HepG2 (cell line): Measurements from ENCODE around the gene WDHD1. TPM values are rescaled to one million over a fixed set of nuclear protein-coding genes. Genes with fewer than 3 reads are reported as not detected.

Experiments
- ELF4 ChIP-seq: sonication (generic); formaldehyde crosslinking; IDR thresholded peaks from 2 replicates; pipeline ENCODE4 v1.5.0; 2020; ENCODE audit warnings: missing genetic modification reagents, mild to moderate bottlenecking, moderate library complexity, borderline replicate concordance
- ELK4 ChIP-seq: sonication (generic); formaldehyde crosslinking; IDR thresholded peaks from 2 replicates; pipeline ENCODE4 v1.9.0; 2021; ENCODE audit warnings: missing genetic modification reagents, borderline replicate concordance
- HDAC2 ChIP-seq: sonication (generic); formaldehyde crosslinking; IDR thresholded peaks from 2 replicates; pipeline ENCODE4 v1.4.0; 2020; ENCODE audit warnings: missing genetic modification reagents
- KLF16 ChIP-seq, 2 experiments: sonication (generic) in 1 of 2; formaldehyde crosslinking in 1 of 2; IDR thresholded peaks; 2 replicates each; pipeline versions ENCODE4 v1.6.1 to v1.8.0; 2016 to 2023; ENCODE audit warnings: missing genetic modification reagents in 2 of 2, missing compliant biosample characterization in 1 of 2
- MXD1 ChIP-seq: sonication (generic); formaldehyde crosslinking; IDR thresholded peaks from 2 replicates; pipeline ENCODE4 v1.4.0; 2020; ENCODE audit warnings: mild to moderate bottlenecking, missing genetic modification reagents
- NFATC3 ChIP-seq: sonication (generic); formaldehyde crosslinking; IDR thresholded peaks from 2 replicates; pipeline ENCODE4 v1.5.1; 2020; ENCODE audit warnings: mild to moderate bottlenecking, missing genetic modification reagents
- NFKB2 ChIP-seq: sonication (generic); formaldehyde crosslinking; IDR thresholded peaks from 2 replicates; pipeline ENCODE4 v1.4.0; 2020; ENCODE audit warnings: missing genetic modification reagents, borderline replicate concordance
- NFKBIZ ChIP-seq: IDR thresholded peaks from 2 replicates; pipeline ENCODE4 v1.6.1; 2018; ENCODE audit warnings: missing genetic modification reagents, missing compliant biosample characterization
- RCOR2 ChIP-seq: IDR thresholded peaks from 2 replicates; pipeline ENCODE4 v1.6.1; 2016; ENCODE audit warnings: missing biosample characterization, missing genetic modification reagents
- RXRB ChIP-seq: IDR thresholded peaks from 2 replicates; pipeline ENCODE4 v1.6.1; 2016; ENCODE audit warnings: borderline replicate concordance, missing genetic modification reagents, missing compliant biosample characterization
- SKI ChIP-seq: fragments of 450-650 bp; IDR thresholded peaks from one replicate; pipeline ENCODE4 v1.6.1; 2018; ENCODE audit warnings: mild to moderate bottlenecking; ENCODE audit not compliant: partially characterized antibody
- TCF7L2 ChIP-seq: IDR thresholded peaks from 2 replicates; pipeline ENCODE4 v1.6.1; 2011; ENCODE audit warnings: mild to moderate bottlenecking, low read depth, low read length, moderate library complexity
- THRA ChIP-seq: sonication (generic); formaldehyde crosslinking; IDR thresholded peaks from 2 replicates; pipeline ENCODE4 v1.4.0; 2020; ENCODE audit warnings: missing genetic modification reagents, borderline replicate concordance
- ZBTB7B ChIP-seq: sonication (generic); formaldehyde crosslinking; IDR thresholded peaks from 2 replicates; pipeline ENCODE4 v1.4.0; 2020; ENCODE audit warnings: missing genetic modification reagents
- ZHX1 ChIP-seq: sonication (generic); formaldehyde crosslinking; IDR thresholded peaks from 2 replicates; pipeline ENCODE4 v1.8.1; 2022; ENCODE audit warnings: low read depth, mild to moderate bottlenecking, missing genetic modification reagents
- ZNF12 ChIP-seq: sonication (generic); formaldehyde crosslinking; IDR thresholded peaks from 2 replicates; pipeline ENCODE4 v1.5.0; 2020; ENCODE audit warnings: missing genetic modification reagents
- ZNF121 ChIP-seq: sonication (generic); formaldehyde crosslinking; IDR thresholded peaks from 2 replicates; pipeline ENCODE4 v1.5.0; 2020; ENCODE audit warnings: mild to moderate bottlenecking, missing genetic modification reagents
- ZNF329 ChIP-seq: sonication (generic); formaldehyde crosslinking; IDR thresholded peaks from 2 replicates; pipeline ENCODE4 v1.9.0; 2021; ENCODE audit warnings: low read depth, mild to moderate bottlenecking, missing genetic modification reagents
- ZNF33B ChIP-seq: sonication (generic); formaldehyde crosslinking; IDR thresholded peaks from 2 replicates; pipeline ENCODE4 v1.5.1; 2020; ENCODE audit warnings: mild to moderate bottlenecking, missing genetic modification reagents
- ZNF510 ChIP-seq: sonication (generic); formaldehyde crosslinking; IDR thresholded peaks from 2 replicates; pipeline ENCODE4 v1.4.0; 2020; ENCODE audit warnings: low read depth, mild to moderate bottlenecking, missing genetic modification reagents
- ZNF562 ChIP-seq: sonication (generic); formaldehyde crosslinking; IDR thresholded peaks from 2 replicates; pipeline ENCODE4 v1.8.0; 2022; ENCODE audit warnings: missing genetic modification reagents, borderline replicate concordance
- polyA plus RNA-seq, 8 experiments: library from polyadenylated mRNA; depleted of rRNA in 3 of 8; stranded (reverse) in 7 of 8; unstranded in 1 of 8; fragments of >200 nt; fragmentation: Illumina TruSeq in 4 of 8; extraction: Trizol in 4 of 8; gene quantifications; 2 replicates each; pipeline versions ENCODE4 v1.2.1 to v1.2.3, GENCODE V29; 2011 to 2016; ENCODE audit warnings: low read depth in 4 of 8, missing spikeins in 1 of 8, mixed read lengths in 1 of 8; ENCODE audit not compliant: insufficient read depth in 1 of 8
- total RNA-seq, 5 experiments: library from RNA; depleted of rRNA; stranded (reverse); fragments of >200 nt; fragmentation: Illumina TruSeq; extraction: Trizol; gene quantifications; 2 replicates each; pipeline ENCODE4 v1.2.3, GENCODE V29; 2016; ENCODE audit warnings: low read depth in 1 of 5
- TF ChIP-seq, protein P1 (sequence below): sonication (generic); formaldehyde crosslinking; IDR thresholded peaks from 2 replicates; pipeline ENCODE4 v1.4.0; 2020; ENCODE audit warnings: missing genetic modification reagents
- TF ChIP-seq, protein P2 (sequence below): sonication (generic); formaldehyde crosslinking; IDR thresholded peaks from 2 replicates; pipeline ENCODE4 v1.4.0; 2020; ENCODE audit warnings: missing genetic modification reagents; ENCODE audit errors: not compliant biosample characterization

The WDHD1 gene
- total and polyA plus RNA-seq, 2 of the 13 experiments (the other 11 are each of a cell fraction or from before 2014, with no cell fraction given), result 5.5 to 27.5 TPM

GRCh38 chr14:54944737-54945391 is 82.0 kb downstream of the WDHD1 start (continued):
- TF ChIP-seq ZNF12 (CRISPR knock-in tag) (no peak), ZNF562 (CRISPR knock-in tag) (no peak), NFKBIZ (CRISPR knock-in tag) (no peak), ZNF510 (CRISPR knock-in tag) (no peak), ZNF33B (CRISPR knock-in tag) (no peak), NFKB2 (no peak), ELK4 (CRISPR knock-in tag) (no peak), ZNF329 (CRISPR knock-in tag) (no peak), KLF16 (CRISPR knock-in tag; IDR thresholded peaks at IDR 0.05) (no peak), RXRB (CRISPR knock-in tag) (peak; percentile 91), RCOR2 (CRISPR knock-in tag) (peak; percentile 56; the same call in 1 of the 2 replicates), ZNF121 (CRISPR knock-in tag) (no peak), ZBTB7B (CRISPR knock-in tag) (no peak), NFATC3 (no peak), HDAC2 (CRISPR knock-in tag) (peak; percentile 83), THRA (CRISPR knock-in tag) (peak; percentile 95; the same call in 1 of the 2 replicates), ZHX1 (CRISPR knock-in tag) (no peak), ELF4 (CRISPR knock-in tag) (peak; percentile 18; the same call in 1 of the 2 replicates), SKI (peak; percentile 16), TCF7L2 (no peak), MXD1 (CRISPR knock-in tag) (no peak)
- TF ChIP-seq, protein P1, sequence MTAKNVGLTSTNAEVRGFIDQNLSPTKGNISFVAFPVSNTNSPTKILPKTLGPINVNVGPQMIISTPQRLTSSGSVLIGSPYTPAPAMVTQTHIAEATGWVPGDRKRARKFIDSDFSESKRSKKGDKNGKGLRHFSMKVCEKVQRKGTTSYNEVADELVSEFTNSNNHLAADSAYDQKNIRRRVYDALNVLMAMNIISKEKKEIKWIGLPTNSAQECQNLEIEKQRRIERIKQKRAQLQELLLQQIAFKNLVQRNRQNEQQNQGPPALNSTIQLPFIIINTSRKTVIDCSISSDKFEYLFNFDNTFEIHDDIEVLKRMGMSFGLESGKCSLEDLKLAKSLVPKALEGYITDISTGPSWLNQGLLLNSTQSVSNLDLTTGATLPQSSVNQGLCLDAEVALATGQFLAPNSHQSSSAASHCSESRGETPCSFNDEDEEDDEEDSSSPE, result no peak
- TF ChIP-seq, protein P2, sequence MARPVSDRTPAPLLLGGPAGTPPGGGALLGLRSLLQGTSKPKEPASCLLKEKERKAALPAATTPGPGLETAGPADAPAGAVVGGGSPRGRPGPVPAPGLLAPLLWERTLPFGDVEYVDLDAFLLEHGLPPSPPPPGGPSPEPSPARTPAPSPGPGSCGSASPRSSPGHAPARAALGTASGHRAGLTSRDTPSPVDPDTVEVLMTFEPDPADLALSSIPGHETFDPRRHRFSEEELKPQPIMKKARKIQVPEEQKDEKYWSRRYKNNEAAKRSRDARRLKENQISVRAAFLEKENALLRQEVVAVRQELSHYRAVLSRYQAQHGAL (CRISPR knock-in tag), result no peak
